Measurements from ENCODE around the gene ACSM2A.
"Not testable (repeated sequence)": the region's sequence is repeated elsewhere in the genome, so short reads cannot be mapped to it uniquely, and the experiment has no call there.

Gene ACSM2A, protein sequence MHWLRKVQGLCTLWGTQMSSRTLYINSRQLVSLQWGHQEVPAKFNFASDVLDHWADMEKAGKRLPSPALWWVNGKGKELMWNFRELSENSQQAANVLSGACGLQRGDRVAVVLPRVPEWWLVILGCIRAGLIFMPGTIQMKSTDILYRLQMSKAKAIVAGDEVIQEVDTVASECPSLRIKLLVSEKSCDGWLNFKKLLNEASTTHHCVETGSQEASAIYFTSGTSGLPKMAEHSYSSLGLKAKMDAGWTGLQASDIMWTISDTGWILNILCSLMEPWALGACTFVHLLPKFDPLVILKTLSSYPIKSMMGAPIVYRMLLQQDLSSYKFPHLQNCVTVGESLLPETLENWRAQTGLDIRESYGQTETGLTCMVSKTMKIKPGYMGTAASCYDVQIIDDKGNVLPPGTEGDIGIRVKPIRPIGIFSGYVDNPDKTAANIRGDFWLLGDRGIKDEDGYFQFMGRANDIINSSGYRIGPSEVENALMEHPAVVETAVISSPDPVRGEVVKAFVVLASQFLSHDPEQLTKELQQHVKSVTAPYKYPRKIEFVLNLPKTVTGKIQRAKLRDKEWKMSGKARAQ

DNA sequence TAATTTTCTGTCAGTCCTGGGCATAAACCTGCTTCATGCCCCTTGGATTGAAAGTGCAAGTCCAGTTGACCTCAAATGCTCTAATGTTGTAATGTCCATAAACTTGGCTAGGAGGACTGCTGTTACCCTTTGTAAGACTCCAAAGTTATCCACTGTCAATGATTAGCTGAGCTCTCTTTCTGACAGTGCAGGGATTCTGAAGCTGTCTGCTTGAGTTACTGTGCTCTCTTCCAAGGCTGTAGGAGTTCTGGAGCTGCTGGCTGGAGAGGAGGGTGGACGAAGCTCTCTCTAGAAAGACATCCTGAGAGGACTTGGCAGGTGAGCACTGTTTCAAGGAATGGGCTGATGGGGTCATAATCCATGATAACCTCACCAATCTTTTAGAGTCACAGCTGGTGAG, at the start of gene ACSM2A:
TSS of gene ACSM2A (plus strand) at position 158 of the 400 bp plus-strand sequence. CDS start 8,594 bp downstream, outside the sequence.
- not testable (repeated sequence) for DNase-seq (ENCODE audit: low spot score)

DNA sequence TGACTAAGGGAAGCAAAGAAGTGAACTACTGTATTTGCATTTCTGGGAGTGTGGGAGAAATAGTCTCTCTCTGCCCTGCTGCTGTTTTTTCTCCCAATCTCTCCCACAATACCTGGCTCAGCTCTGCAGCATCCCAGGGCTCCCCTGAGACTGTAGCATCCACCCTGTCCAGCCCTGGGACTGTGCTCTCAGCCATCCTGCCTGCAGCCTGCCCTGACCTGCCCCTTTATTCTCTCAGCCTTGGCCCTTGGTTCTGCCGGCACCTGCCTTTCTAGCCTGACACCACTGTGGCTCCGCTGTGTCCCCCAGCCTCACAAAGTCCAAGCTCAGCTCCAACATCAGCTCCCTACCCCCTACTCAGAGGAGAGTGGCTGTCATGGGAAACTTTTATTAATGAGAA, 48.7 kb upstream of the ACSM2A start:
- no peak for DNase-seq (ENCODE audit: low spot score)

DNA sequence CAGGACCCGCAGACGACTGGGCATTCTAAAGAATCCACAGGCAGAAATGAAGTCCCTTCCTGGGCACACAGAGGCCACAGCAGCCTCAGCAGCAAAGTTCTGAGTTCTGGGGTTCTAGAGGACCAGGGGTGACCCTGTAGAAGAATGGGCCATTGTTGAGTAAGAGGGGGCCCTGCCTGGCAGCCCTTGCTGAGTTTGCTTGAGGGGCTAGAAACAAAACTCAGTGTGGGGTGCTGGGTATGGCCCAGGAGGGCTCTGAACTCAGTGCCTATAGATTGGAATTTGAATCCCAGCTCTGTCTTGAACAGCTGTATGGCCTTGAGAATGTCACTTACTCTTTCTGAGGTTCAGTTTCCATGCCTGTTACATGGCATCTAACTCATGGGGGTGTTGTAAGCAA, 46.7 kb upstream of the ACSM2A start, which contains the start of gene PDILT:
TSS of gene PDILT (minus strand) at position 101 of the 400 bp plus-strand sequence. CDS start 5,437 bp downstream, outside the sequence.
- DNase-seq (ENCODE audit: low spot score) = no peak

DNA sequence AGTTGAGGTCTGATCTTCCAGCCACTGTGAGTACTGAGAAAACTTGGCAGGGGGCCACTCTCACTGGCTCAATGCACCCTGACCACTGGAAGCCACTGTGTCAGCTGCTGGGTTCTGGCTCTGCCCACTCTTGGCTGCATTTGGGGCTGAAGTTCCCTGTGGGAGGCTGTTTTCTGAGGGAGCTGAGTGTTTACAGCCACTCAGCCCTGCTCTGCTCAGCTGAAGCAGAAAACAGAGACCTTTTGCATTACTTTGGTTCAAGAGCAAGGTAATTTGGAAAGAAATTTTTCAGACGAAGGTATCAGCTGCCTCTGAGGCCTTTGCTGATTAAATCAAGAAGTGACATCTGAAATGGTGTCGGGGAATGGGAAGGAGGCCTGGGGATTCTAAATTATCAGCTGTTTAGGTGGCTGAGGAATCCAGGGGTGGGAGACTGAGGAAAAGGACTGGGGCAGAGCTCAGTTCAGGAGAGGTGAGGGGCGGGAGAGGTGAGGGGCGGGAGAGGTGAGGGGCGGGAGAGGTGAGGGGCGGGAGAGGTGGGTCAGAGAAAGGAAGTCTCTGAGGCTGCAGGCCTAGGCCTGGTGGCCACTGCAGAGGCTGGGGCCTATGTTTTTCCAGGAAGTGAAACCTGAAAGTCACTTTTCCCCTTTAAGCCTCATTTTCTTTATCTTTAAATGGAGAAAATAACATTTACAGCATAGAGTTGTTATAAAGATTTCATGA, 41.8 kb upstream of the ACSM2A start, which contains the start of gene ACSM5:
TSS of gene ACSM5 (plus strand) at position 137 of the 723 bp plus-strand sequence. CDS start 1,951 bp downstream, outside the sequence.
- no peak for DNase-seq (ENCODE audit: low spot score)

DNA sequence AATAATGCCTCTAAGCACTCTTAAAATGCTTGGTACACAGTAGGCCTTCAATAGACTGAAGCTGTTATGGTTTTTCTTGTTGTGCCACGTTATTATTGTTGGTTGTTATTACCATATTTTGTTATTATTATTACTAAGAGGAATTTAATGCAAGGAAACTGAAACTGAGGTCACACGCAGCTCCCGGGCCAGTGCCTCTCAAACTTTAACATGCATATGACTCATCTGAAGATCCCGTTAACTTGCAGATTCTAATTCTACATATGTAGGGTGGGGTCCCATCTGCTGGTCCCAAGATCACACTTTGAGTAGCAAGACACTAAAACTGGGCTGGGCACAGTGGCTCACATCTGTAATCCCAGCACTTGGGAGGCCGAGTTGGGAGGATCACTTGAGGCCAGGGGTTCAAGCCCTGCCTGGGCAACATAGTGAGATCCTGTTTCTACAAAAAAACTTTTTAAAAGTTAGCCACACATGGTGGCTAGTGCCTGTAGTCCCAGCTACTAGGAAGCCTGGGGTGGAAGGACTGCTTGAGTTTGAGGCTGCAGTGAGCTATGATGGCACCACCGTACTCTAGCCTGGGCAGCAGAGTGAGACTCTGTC, 41.1 kb upstream of the ACSM2A start:
- no peak for DNase-seq (ENCODE audit: low spot score)

DNA sequence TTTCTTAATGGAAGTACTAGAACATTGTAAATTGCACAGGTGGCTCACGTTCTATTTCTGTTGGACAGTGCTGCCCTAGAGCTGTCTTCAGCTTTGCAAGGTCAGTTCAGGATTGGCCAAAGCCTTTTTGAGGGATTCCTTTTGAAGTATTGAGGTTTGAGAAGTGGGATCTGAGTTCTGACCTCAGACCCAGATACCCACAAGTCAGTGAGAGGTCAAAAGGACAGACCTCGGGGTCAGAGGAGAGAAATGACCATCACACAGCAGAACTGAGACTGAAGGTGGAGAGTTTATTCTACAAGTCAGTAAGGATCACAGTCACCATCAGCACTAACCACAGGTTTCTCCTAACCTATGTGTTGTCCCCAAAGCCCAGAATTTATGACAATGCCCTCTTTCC, 40.3 kb upstream of the ACSM2A start:
- no peak for DNase-seq (ENCODE audit: low spot score)

DNA sequence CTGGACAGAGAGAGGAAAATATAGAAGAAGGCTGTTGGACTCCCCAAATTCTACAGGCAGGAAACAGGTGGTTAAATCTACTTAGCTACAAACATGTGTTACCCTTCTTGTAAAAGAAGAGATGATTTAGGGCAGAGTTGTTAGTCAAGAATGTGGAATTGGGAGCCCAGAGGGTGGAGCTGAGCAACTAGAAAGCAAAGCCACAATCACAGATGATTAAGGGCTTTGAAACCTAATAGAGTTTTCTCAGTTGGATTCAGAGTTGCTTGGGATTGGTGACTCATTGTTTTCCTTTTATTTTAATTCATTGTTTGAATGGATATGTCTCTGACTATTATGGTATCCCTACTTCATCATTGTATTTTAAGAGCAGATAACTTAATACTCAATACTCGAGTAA, 35.8 kb upstream of the ACSM2A start:
- no peak for DNase-seq (ENCODE audit: low spot score)

DNA sequence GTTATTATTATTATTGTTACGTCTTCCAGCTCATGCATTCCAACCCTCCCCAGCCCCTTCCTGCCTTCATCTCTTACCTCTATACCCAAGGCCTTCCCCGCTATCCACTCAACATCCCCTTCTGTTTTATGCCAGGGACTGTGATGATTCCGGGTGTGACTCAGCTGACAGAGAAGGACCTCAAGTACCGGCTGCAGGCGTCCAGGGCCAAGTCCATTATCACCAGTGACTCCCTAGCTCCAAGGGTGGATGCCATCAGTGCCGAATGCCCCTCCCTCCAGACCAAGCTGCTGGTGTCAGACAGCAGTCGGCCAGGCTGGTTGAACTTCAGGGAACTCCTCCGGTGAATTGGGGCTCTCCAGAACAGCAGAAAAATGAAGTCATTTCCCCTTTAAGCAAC, 32.2 kb upstream of the ACSM2A start:
- DNase-seq (ENCODE audit: low spot score) = not testable (repeated sequence)

DNA sequence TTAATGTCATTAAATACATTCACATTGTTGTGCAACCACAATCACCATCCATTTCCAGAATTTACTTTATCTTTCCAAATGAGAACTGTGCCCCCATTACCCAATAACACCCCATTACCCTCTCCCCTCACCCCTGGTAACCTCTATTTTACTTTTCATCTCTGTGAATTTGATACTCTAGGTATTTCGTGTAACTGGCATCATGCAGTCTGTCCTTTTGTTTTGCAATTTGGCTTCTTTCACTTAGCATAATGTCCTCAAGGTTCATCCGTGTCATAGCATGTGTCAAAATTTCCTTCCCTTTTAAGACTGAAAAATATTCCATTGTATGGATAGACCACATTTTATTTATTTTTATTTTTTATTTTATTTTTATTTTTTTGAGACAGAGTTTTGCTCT, 29.6 kb upstream of the ACSM2A start:
- not testable (repeated sequence) for DNase-seq (ENCODE audit: low spot score)

DNA sequence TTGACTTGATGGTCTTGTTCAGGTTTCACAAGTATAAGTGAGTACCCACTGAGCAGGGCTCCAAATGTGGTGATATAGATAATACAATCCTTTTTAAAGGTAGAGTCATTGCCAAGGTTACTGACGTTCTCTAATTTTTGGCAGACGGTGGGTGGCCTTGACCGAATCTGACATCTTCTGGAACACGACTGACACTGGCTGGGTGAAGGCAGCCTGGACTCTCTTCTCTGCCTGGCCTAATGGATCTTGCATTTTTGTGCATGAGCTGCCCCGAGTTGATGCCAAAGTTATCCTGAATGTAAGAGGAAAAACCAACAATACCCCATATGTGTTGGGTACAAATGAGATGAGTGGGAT, 27.6 kb upstream of the ACSM2A start:
- not testable (repeated sequence) for DNase-seq (ENCODE audit: low spot score)

DNA sequence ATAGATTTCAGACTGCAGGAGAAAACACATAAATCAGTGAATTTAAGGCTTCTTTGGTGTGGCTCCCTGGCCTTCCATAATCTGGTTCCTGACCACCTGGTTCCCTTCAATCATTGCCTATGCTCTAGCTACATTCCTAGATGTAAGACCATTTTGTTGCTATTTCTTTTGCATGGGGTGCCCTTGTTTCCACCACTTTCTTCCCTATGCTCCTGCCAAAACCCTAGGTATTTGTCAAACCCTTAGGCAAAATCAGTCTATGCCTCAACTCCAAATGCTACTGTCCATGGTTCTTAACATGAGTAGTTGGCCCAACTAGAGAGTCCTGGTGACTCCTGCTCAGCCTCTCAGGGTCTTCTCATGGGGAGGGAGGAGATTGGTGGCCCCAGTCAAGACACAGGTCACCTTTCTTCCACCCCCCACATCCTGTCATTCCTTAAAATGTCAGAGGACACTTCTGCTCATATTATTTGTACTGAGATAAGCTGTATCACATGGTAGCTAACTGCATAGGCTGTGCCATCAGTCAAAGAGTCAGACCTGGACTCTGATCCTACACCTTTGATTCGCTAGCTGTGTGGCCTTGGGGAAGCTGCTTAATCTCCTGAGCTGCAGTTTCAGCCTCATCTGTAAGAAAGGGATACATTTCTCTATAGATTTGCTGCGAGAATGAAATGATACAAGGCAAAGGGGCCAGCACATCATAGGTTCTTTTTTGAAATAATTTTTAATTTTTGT, 27.0 kb upstream of the ACSM2A start:
- no peak for DNase-seq (ENCODE audit: low spot score)

DNA sequence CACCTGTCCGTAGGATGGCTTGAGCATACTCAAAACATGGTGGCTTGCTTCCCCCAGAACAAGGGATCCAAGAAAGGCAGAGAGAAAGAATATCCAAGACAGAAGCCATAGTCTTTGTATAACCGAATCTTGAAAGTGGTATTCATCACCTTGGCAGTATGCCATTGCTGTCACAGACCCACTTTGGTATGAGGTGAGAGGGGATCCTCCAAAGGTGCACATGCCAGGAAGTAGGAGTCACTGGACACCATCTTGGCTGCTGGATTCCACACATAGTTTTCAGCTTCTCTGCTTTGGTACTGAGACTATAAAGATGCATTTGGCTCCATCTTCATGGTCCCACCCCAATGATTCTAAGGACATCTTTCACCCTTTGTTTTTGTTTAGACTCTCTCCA, 23.9 kb upstream of the ACSM2A start:
- DNase-seq (ENCODE audit: low spot score) = not testable (repeated sequence)

DNA sequence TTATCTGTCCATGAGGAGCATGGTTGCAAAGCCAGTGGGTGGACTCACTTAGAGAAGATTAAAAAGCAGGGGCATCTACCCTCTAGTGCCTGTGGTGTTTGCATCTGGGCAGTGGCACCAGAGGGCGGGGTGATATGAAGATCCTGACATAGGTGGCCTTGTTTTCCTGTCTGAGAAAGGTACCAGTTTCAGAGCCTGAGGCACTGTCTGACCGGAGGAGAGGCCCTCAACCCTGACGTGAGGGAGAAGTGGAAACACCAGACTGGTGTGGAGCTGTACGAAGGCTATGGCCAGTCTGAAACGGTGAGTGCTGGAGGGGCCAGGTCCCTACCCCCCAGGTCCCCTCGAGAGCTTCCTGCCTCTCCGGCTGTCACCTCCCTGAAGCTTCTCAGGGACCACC, 21.8 kb upstream of the ACSM2A start:
- DNase-seq (ENCODE audit: low spot score) = not testable (repeated sequence)

DNA sequence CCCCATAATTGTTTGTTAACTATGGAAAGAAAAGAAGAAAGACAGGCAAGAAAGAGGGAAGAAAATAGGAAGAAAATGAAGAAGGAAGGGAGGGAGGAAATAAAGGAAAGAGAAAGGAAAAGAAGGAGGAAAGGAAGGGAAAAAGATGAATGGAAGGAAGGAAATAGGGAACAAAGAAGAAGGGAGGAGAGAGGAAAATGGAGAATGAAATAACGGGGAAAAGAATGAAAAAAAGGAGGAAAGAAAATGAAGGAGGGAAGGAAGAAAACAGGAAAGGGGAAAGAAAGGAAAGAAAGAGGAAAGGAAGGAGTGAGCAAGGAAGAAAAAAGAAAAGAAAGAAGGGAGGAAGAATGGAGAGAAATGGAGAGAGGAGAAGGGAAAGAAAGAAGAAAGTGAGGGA, 20.8 kb upstream of the ACSM2A start:
- DNase-seq (ENCODE audit: low spot score) = not testable (repeated sequence)

DNA sequence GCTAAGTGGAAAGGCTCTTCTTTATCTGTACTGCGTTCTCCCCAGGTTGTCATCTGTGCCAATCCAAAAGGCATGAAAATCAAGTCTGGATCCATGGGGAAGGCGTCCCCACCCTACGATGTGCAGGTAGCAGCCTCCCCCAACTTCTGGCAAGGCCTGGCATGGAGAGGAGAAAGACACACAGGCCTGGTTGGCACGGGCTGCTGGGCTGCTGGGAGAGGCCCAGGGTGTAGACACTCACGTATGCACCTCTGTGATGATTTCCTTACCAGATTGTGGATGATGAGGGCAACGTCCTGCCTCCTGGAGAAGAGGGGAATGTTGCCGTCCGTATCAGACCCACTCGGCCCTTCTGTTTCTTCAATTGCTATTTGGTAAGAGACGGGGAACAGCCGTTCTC, 20.4 kb upstream of the ACSM2A start:
- DNase-seq (ENCODE audit: low spot score) = no peak

DNA sequence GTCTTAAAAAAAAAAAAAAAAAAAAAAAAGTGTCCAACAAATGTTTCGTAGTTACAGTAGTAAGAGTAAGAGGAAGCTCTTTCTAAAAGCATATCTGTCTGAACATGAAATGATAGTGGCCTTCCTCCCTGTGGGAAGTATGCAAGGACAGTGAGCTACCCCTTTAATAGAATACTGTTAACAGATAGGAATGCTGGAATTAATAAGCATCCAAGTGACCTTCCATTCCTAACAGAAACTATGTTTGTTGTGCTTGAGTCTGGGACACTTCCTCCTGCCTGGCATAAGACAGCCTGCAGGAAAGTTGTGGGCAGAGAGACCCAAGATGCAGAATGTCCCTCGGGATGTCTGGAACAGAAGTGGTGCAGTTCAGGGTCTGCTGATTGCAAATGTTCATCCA, 12.4 kb upstream of the ACSM2A start:
- not testable (repeated sequence) for DNase-seq (ENCODE audit: low spot score)

DNA sequence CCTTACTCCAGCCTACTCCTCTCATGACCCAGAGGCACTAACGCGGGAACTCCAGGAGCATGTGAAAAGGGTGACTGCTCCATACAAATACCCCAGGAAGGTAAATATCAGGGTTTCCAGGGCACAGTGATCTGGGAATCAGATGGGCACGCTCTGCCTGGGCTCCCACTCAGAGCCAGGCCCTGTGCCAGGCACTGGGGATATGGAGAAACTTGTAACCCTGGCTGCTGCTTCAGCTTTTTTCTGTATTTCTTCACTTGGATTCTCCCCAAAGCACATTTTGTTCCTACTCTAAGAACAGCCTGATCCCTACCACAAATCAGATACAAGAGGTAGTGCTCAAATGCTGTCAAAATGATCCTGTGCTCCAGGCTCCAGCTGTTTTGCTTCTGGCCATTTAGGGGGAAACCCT, 11.5 kb upstream of the ACSM2A start:
- DNase-seq (ENCODE audit: low spot score) = not testable (repeated sequence)

DNA sequence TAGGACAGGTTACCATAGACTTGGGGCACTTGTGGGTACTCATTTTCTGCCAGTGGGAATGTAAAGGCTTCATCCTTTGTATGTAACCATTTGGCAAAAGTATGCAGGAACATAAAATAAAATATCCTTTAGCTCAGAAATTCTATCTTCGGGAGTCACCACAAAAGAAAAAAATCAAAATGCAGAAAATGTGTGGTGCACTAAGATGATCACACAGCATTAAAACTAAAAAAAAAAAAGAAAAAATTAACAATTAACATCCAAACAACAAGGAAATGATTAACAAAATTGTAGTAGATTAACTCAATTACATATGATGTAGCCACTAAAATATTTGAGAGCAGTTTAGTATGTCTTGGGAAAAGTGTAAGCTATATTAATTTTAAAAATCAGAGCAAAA, 10.6 kb upstream of the ACSM2A start:
- DNase-seq (ENCODE audit: low spot score) = not testable (repeated sequence)

DNA sequence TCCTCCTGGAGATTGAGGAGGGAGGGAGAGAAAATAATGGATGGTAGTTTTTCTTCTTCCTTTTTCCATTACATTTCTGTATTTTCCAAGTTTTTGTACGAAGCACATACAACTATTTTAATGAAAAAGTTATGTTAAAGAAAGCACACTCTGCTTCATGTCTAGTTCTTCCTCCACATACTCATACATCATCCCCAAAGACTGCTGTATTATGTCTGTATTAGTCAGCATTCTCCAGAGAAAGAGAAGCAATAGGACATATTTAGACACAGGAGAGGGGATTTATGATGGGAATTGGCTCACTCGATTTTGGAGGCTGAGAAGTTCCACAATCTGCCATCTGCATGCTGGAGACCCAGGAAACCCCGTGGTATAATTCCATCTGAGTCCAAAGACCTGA, 10.1 kb upstream of the ACSM2A start:
- DNase-seq (ENCODE audit: low spot score) = no peak

DNA sequence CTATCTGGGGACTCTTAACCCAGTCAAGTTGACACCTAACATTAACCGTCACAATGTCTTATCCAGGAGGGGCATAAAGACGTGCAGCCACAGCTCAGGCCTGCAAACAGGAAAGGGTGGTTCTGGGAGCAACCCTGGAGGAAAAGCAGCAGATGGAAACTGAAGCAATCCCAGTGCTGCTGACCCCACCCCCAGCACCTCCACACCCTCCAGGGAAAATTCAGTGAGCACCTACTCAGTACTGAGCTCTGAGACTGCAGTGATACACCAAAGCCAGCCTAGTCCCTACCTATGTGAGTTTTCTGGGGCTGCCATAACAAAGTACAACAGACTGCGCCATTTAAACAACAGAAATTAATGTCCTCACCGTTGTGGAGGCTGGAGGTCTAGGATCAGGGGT, 9.5 kb upstream of the ACSM2A start:
- not testable (repeated sequence) for DNase-seq (ENCODE audit: low spot score)

DNA sequence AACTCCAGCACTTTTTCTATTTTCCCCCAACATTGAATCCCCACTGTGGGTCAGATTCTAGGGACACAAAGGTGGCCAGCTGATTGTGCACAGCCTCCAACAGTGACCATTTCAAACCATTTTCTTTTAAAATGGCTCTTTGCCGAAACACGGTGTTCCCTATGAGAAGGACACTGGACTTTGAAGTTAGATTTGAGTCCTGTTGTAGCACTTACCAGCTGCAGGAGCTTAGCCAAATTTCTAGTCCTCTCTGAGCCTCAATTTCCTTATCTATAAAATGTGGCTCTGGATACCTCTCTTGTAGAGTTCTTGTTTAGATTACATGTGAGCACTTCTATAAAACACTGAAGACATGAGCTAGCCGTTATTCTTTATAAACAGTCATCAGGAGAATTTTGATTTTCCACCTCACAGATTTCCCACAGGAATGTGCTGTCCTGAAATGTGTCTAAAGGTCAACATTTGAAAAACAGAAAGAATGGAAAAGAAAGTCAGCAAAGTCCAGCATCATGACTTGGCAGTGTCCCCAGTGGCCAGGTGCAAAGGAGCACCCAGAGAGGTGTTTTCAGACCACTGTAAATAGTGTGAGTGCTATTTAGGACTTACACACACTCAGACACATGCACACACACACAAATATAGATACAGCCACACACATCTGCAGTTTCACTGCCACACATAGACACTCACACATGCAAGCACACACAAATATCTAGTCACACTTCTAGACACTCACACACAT, 4.5 kb upstream of the ACSM2A start:
- DNase-seq (ENCODE audit: low spot score) = not testable (repeated sequence)

Data from NAMALWA (cell line).